GM18861 (cell line): Measurements from ENCODE around the gene NAV2.
A peak's percentile ranks its signal among the peaks of the same experiment; 100 is the strongest.
"Not testable (repeated sequence)": the region's sequence is repeated elsewhere in the genome, so short reads cannot be mapped to it uniquely, and the experiment has no call there.

Experiments
- ATAC-seq: cut with Tn5 transposase; IDR thresholded peaks from one replicate; pipeline ENCODE4 v1.9.1; 2021; ENCODE audit not compliant: unreplicated experiment

NAV2 gene

DNA sequence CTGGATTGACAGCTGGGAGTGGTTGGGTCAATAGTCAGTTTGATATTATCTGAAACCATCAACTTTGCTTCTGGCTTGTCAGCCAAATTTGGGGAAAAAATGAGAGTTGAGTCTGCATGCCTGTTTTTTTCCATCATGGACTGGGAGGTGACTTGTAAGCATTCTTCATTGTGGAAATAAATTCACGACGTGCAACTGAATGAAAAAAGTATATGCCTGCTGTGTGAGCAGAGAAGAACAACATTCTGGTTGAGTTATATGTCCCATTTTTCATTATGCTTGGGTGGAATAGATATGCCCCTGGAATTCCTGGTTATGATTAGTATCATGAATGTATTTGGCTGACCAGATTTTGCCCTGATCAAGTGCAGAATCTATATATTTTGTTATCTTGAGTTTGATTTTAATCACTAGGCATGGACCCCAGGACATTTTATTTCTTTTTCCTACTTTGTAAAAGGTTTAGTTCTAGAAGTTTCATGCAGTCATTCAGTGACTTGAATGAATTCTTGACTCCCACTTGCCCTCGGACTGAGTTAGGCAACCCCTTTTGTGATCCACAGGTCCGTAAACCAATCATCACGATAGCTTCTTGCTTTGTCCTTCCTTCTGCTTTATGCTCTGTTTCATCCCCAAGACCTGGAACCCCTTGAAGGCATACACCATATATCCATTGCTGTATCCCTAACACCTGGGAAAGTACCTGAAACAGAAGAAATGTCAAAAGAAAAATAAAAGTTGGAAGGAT, 205.8 kb downstream of the NAV2 start:
- ATAC-seq = no peak

DNA sequence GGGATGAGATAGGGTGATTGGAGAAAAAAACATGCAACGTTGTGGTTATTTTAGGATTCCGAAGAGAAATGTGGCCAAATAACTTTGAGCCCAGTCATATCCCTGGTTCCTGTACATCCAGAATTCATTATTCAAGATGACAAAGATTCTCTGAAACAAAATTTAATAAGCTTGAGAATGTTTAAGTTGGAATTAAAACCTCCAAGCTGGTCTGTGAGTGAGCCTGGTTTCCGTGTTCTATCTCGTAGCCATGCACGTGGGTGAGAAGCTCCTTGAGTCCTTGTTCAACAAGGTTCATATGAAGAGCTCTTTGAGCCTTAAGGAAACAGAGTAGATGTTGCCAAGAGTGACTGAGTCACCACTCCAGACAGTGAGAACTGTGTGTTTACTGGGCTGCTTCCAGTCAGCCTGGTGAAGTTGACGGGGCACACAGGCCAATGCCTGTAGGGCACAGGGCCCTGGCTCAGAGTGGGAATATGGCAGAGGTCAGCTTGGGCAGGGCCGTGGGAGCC, 206.5 kb downstream of the NAV2 start:
- no peak for ATAC-seq

DNA sequence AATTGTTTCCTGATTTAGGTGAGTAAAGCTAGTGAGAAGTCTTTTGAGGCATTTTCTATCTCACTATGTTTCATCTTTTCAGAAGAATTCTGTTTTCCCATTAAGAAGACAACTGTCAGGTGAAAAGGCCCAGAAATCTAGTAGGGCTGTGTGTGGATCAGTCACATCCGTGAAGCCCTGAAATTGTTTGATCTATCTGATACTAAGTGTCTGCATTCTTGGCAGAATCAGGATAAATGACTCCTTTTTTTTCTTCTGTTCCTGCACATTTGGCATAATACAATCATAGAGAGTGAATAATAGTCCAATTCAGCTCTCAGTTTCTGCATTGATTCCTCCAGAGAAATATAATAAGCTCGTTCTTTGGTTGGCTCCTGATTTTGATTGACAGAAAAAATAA, 208.3 kb downstream of the NAV2 start:
- ATAC-seq = no peak

GRCh38 chr11:19921976-19922688, 209.5 kb downstream of the NAV2 start:
- ATAC-seq = no peak

DNA sequence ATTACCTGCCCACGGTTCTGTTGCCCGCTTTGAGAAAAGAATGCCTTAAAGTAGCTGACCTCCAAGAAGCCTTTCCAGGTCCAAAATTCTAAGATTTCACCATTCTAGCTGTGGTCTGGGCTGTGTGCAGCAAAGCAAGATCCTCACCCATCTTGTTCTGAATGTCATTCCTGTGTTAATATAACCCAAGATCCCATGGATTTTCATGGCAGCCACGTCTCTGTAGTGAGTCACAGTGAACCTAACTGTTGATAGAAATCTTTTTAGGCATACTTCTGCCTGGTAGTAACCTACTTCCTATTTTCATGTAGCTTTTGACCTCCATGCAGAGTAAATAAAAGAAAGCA, 210.0 kb downstream of the NAV2 start:
- ATAC-seq = no peak

DNA sequence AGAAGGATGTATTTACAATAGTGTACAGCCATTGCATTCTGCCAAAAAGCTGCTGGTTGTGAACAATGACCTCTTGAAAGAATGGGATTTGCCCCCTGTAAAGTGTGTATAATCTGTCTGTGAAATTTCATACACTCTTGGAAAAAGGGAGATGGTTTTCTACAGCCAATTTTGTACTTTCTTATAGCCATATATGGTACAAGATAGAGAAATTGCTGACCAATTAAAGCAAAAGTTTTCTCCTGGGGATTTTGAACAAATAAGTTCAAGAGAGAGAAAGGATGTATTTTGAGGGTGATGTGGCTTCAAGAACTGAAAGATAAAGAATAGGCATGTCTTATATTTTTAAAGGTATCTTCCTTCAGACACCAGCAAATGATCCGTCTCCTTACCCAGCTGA, 211.0 kb downstream of the NAV2 start:
- ATAC-seq = no peak

- ATAC-seq = no peak
Observed at GRCh38 chr11:19924311-19924710, 211.7 kb downstream of the NAV2 start.

DNA sequence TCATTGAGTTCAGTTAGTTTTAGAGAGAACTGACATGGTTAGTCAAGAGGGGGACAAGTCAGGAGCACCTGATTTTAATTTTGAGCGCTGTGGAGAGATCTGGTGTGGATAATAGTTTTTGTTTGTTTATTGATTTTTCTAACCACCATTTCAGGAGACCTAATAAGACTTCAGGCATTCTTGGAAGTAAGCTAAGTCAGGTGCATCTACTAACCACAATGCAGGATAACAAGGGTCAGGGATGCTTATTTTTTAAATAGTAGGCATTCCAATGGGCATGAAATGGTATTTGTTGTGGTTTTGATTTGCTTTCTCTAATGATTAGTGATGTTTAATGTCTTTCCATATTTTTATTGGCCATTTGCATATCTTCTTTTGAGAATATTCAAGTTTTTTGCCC, 212.1 kb downstream of the NAV2 start:
- ATAC-seq = no peak

GRCh38 chr11:19927403-19927802, 214.8 kb downstream of the NAV2 start:
- not testable (repeated sequence) for ATAC-seq

- ATAC-seq = no peak
Observed at GRCh38 chr11:19929147-19929546, 216.5 kb downstream of the NAV2 start.

- ATAC-seq = no peak
Observed at GRCh38 chr11:19929655-19930054, 217.0 kb downstream of the NAV2 start.

- ATAC-seq = no peak
Observed at GRCh38 chr11:19931141-19931770, 218.6 kb downstream of the NAV2 start.

- ATAC-seq = no peak
Observed at GRCh38 chr11:19931771-19932369, 219.2 kb downstream of the NAV2 start.

DNA sequence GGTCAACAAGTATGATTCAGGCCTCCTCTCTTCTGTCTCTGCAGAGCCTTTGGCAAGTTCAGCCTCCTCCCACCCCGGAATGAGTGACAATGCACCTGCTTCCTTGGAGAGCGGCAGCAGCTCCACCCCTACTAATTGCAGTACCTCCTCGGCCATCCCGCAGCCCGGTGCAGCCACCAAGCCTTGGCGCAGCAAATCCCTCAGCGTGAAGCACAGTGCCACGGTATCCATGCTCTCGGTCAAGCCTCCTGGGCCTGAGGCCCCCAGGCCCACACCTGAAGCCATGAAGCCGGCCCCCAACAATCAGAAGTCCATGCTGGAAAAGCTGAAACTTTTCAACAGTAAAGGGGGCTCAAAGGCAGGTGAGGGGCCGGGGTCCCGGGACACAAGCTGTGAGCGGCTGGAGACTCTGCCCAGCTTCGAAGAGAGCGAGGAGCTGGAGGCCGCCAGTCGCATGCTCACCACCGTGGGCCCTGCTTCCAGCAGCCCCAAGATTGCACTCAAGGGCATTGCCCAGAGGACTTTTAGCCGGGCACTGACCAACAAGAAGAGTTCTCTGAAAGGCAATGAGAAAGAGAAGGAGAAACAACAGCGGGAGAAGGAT, 220.6 kb downstream of the NAV2 start:
- ATAC-seq = no peak

GRCh38 chr11:19933801-19934488, 221.3 kb downstream of the NAV2 start:
- ATAC-seq = no peak

GRCh38 chr11:19934828-19935259, 222.2 kb downstream of the NAV2 start:
- ATAC-seq = no peak

GRCh38 chr11:19935507-19935906, 222.9 kb downstream of the NAV2 start:
- ATAC-seq = no peak

GRCh38 chr11:19936461-19936860, 223.8 kb downstream of the NAV2 start:
- ATAC-seq = no peak

- ATAC-seq = peak; percentile 43
Observed at GRCh38 chr11:19938169-19938856, 225.7 kb downstream of the NAV2 start.

GRCh38 chr11:19938866-19939265, 226.2 kb downstream of the NAV2 start:
- peak; percentile 53 for ATAC-seq
